ENCODE data around the gene ADAP1. TPM values are rescaled to one million over a fixed set of nuclear protein-coding genes. Genes with fewer than 3 reads are reported as not detected.

Gene ADAP1
- total and polyA plus RNA-seq, 9 donors: 2.0 to 6.1 (median 3.3) TPM

GRCh38 chr7:996079-996872 is 41.8 kb upstream of the ADAP1 start:
- no peak for DNase-seq
- 76% methylated on average over 37 of the region's 38 CpGs for WGBS (ENCODE audit: insufficient coverage)
- no peak overlapping the region for H3K27ac ChIP-seq (ENCODE audit: low read length)
- no peaks in the 10 kb centered on the region for H3K27me3 ChIP-seq (ENCODE audit: control insufficient read depth, insufficient read depth, low read length)
- peaks cover 34% of the 10 kb centered on the region for H3K4me1 ChIP-seq (ENCODE audit: control insufficient read depth, insufficient read depth, low read length)
- H3K36me3 ChIP-seq (ENCODE audit: control insufficient read depth, insufficient read depth, low read length): peaks cover 36% of the 10 kb centered on the region
- no peaks in the 10 kb centered on the region for H3K9me3 ChIP-seq (replicated peaks; ENCODE audit: control insufficient read depth, low read depth, low read length)
- H3K4me3 ChIP-seq (ENCODE audit: low read length): no peak overlapping the region

GRCh38 chr7:995571-995970 is 41.1 kb upstream of the ADAP1 start:
- Histone ChIP-seq H3K36me3 (ENCODE audit: control insufficient read depth, insufficient read depth, low read length) (peaks cover 30% of the 10 kb centered on the region), H3K9me3 (replicated peaks; ENCODE audit: control insufficient read depth, low read depth, low read length) (no peaks in the 10 kb centered on the region), H3K27ac (ENCODE audit: low read length) (no peak overlapping the region), H3K4me3 (ENCODE audit: low read length) (no peak overlapping the region), H3K4me1 (ENCODE audit: control insufficient read depth, insufficient read depth, low read length) (peaks cover 41% of the 10 kb centered on the region), H3K27me3 (ENCODE audit: control insufficient read depth, insufficient read depth, low read length) (no peaks in the 10 kb centered on the region)
- no peak for DNase-seq
- WGBS (ENCODE audit: insufficient coverage): 78% methylated on average over 7 of the region's 14 CpGs

GRCh38 chr7:994592-995308 is 40.3 kb upstream of the ADAP1 start:
- Histone ChIP-seq H3K27ac (ENCODE audit: low read length) (no peak overlapping the region), H3K27me3 (ENCODE audit: control insufficient read depth, insufficient read depth, low read length) (no peaks in the 10 kb centered on the region), H3K4me3 (ENCODE audit: low read length) (no peak overlapping the region), H3K4me1 (ENCODE audit: control insufficient read depth, insufficient read depth, low read length) (peaks cover 45% of the 10 kb centered on the region), H3K36me3 (ENCODE audit: control insufficient read depth, insufficient read depth, low read length) (peaks cover 27% of the 10 kb centered on the region), H3K9me3 (replicated peaks; ENCODE audit: control insufficient read depth, low read depth, low read length) (no peaks in the 10 kb centered on the region)
- no peak for DNase-seq
- 56% methylated on average over 21 of the region's 28 CpGs for WGBS (ENCODE audit: insufficient coverage)

GRCh38 chr7:992709-993607 is 38.5 kb upstream of the ADAP1 start:
- peaks cover 20% of the 10 kb centered on the region for H3K36me3 ChIP-seq (ENCODE audit: control insufficient read depth, insufficient read depth, low read length)
- 10% methylated on average over 29 of the region's 34 CpGs for WGBS (ENCODE audit: insufficient coverage)
- no peak overlapping the region for H3K27ac ChIP-seq (ENCODE audit: low read length)
- peaks cover 59% of the 10 kb centered on the region for H3K4me1 ChIP-seq (ENCODE audit: control insufficient read depth, insufficient read depth, low read length)
- H3K9me3 ChIP-seq (replicated peaks; ENCODE audit: control insufficient read depth, low read depth, low read length): no peaks in the 10 kb centered on the region
- no peak overlapping the region for H3K4me3 ChIP-seq (ENCODE audit: low read length)
- H3K27me3 ChIP-seq (ENCODE audit: control insufficient read depth, insufficient read depth, low read length): peaks cover under 1% of the 10 kb centered on the region
- peak; percentile 97 for DNase-seq

GRCh38 chr7:991729-992656 is 37.5 kb upstream of the ADAP1 start:
- no peak for DNase-seq
- Histone ChIP-seq H3K27me3 (ENCODE audit: control insufficient read depth, insufficient read depth, low read length) (peaks cover 2% of the 10 kb centered on the region), H3K4me1 (ENCODE audit: control insufficient read depth, insufficient read depth, low read length) (peaks cover 57% of the 10 kb centered on the region), H3K4me3 (ENCODE audit: low read length) (no peak overlapping the region), H3K27ac (ENCODE audit: low read length) (no peak overlapping the region), H3K36me3 (ENCODE audit: control insufficient read depth, insufficient read depth, low read length) (peaks cover 17% of the 10 kb centered on the region), H3K9me3 (replicated peaks; ENCODE audit: control insufficient read depth, low read depth, low read length) (no peaks in the 10 kb centered on the region)
- 61% methylated on average over 26 of the region's 34 CpGs for WGBS (ENCODE audit: insufficient coverage)

- H3K36me3 ChIP-seq (ENCODE audit: control insufficient read depth, insufficient read depth, low read length): peaks cover 8% of the 10 kb centered on the region
- no peak for DNase-seq
- whole genome bisulfite sequencing (ENCODE audit: insufficient coverage): 52% methylated on average over 14 of the region's 35 CpGs
- H3K27me3 ChIP-seq (ENCODE audit: control insufficient read depth, insufficient read depth, low read length): peaks cover 5% of the 10 kb centered on the region
- H3K4me3 ChIP-seq (ENCODE audit: low read length): no peak overlapping the region
- no peaks in the 10 kb centered on the region for H3K9me3 ChIP-seq (replicated peaks; ENCODE audit: control insufficient read depth, low read depth, low read length)
- peaks cover 61% of the 10 kb centered on the region for H3K4me1 ChIP-seq (ENCODE audit: control insufficient read depth, insufficient read depth, low read length)
- H3K27ac ChIP-seq (ENCODE audit: low read length): peak overlapping the region; percentile 29
These were observed 36.7 kb upstream of the ADAP1 start for GRCh38 chr7:990933-991728.

- H3K27me3 ChIP-seq (ENCODE audit: control insufficient read depth, insufficient read depth, low read length): peaks cover 6% of the 10 kb centered on the region
- WGBS (ENCODE audit: insufficient coverage): 60% methylated on average over 21 of the region's 36 CpGs
These were observed 36.0 kb upstream of the ADAP1 start for GRCh38 chr7:990352-990932.

GRCh38 chr7:988963-989529 is 34.6 kb upstream of the ADAP1 start:
- 36% methylated on average over 15 of the region's 15 CpGs for WGBS (ENCODE audit: insufficient coverage)
- H3K27me3 ChIP-seq (ENCODE audit: control insufficient read depth, insufficient read depth, low read length): peaks cover 9% of the 10 kb centered on the region
- peaks cover 59% of the 10 kb centered on the region for H3K4me1 ChIP-seq (ENCODE audit: control insufficient read depth, insufficient read depth, low read length)
- no peak for DNase-seq
- H3K36me3 ChIP-seq (ENCODE audit: control insufficient read depth, insufficient read depth, low read length): no peaks in the 10 kb centered on the region
- no peaks in the 10 kb centered on the region for H3K9me3 ChIP-seq (replicated peaks; ENCODE audit: control insufficient read depth, low read depth, low read length)
- no peak overlapping the region for H3K4me3 ChIP-seq (ENCODE audit: low read length)
- H3K27ac ChIP-seq (ENCODE audit: low read length): no peak overlapping the region

More at GRCh38 chr7:990352-990932, 36.0 kb upstream of the ADAP1 start:
- no peak overlapping the region for H3K4me3 ChIP-seq (ENCODE audit: low read length)
- H3K9me3 ChIP-seq (replicated peaks; ENCODE audit: control insufficient read depth, low read depth, low read length): no peaks in the 10 kb centered on the region
- peak overlapping the region; percentile 29 for H3K27ac ChIP-seq (ENCODE audit: low read length)
- DNase-seq: no peak
- peaks cover 62% of the 10 kb centered on the region for H3K4me1 ChIP-seq (ENCODE audit: control insufficient read depth, insufficient read depth, low read length)
- peaks cover 1% of the 10 kb centered on the region for H3K36me3 ChIP-seq (ENCODE audit: control insufficient read depth, insufficient read depth, low read length)

Measured in muscle of leg (tissue), 11 donors.